H1 (cell line): Measurements from ENCODE around the gene FHL2. TPM values are rescaled to one million over a fixed set of nuclear protein-coding genes. Genes with fewer than 3 reads are reported as not detected.

Experiments
- CTCF ChIA-PET: fragments of 300-600 bp; sonication (Branson Sonifier 250); formaldehyde crosslinking; loops from one replicate; lab custom pipeline; 2021; ENCODE audit not compliant: partially characterized antibody; lab: Charles Lee
- POLR2A ChIA-PET: fragments of 300-600 bp; sonication (Branson Sonifier 250); formaldehyde crosslinking; loops from one replicate; lab custom pipeline; 2021; ENCODE audit warnings: inconsistent platforms; ENCODE audit not compliant: partially characterized antibody; lab: Charles Lee
- DNase-seq, 2 experiments: peaks; one replicate each; pipeline versions ENCODE4 v3.0.0 to v3.0.0-alpha.2; 2010 to 2022; ENCODE audit warnings: low spot score in 2 of 2, low read depth in 1 of 2, mixed read lengths in 1 of 2
- FAIRE-seq: peaks from 2 replicates; lab custom pipeline; 2011; peaks lifted over from hg19 to GRCh38; lab: Jason Lieb, UNC
- H2AFZ ChIP-seq: 2 replicates; pipeline ENCODE4 v1.8.1; 2012; ENCODE audit warnings: low read length, inconsistent platforms
- H2AK5ac ChIP-seq: 2 replicates; pipeline ENCODE4 v1.6.1; 2013; ENCODE audit warnings: low read depth, low read length
- H2BK120ac ChIP-seq: replicated peaks from 2 replicates; pipeline ENCODE3; 2013; ENCODE audit warnings: low read depth, low read length, inconsistent platforms
- H2BK12ac ChIP-seq: 2 replicates; pipeline ENCODE4 v1.6.1; 2013; ENCODE audit warnings: low read depth, low read length
- H2BK15ac ChIP-seq: 2 replicates; pipeline ENCODE4 v1.6.1; 2013; ENCODE audit warnings: low read length
- H2BK20ac ChIP-seq: 2 replicates; pipeline ENCODE4 v1.6.1; 2013; ENCODE audit warnings: low read length
- H2BK5ac ChIP-seq: 2 replicates; pipeline ENCODE4 v1.6.1; 2013; ENCODE audit warnings: low read depth, low read length
- H3K14ac ChIP-seq: 2 replicates; pipeline ENCODE4 v1.6.1; 2013; ENCODE audit warnings: inconsistent platforms; ENCODE audit not compliant: insufficient read length
- H3K18ac ChIP-seq: 2 replicates; pipeline ENCODE4 v1.6.1; 2013; ENCODE audit warnings: low read length; ENCODE audit errors: extremely low read depth
- H3K23ac ChIP-seq: 2 replicates; pipeline ENCODE4 v1.6.1; 2013; ENCODE audit warnings: inconsistent platforms; ENCODE audit not compliant: insufficient read length
- H3K23me2 ChIP-seq: 2 replicates; pipeline ENCODE4 v1.6.1; 2013; ENCODE audit warnings: low read depth, low read length
- H3K27ac ChIP-seq: 2 replicates; pipeline ENCODE4 v1.6.1; 2011; ENCODE audit warnings: low read depth, low read length, inconsistent platforms
- H3K27me3 ChIP-seq, 4 experiments: replicated peaks in 1 of 4; 1 replicate in 1 of 4; 2 replicates in 3 of 4; pipeline versions ENCODE4 v1.6.1 to v1.8.1; 2011 to 2013; ENCODE audit warnings: low read length in 3 of 4, mild to moderate bottlenecking in 3 of 4, inconsistent platforms in 2 of 4, mixed read lengths in 2 of 4, moderate library complexity in 1 of 4; ENCODE audit not compliant: control insufficient read depth in 3 of 4, insufficient read depth in 3 of 4; ENCODE audit errors: extremely low read depth in 1 of 4
- H3K36me3 ChIP-seq, 4 experiments: 2 replicates each; pipeline versions ENCODE4 v1.6.1 to v1.8.1; 2011 to 2013; ENCODE audit warnings: mild to moderate bottlenecking in 4 of 4, low read length in 3 of 4, moderate library complexity in 2 of 4, control low read depth in 1 of 4, inconsistent platforms in 1 of 4; ENCODE audit not compliant: insufficient read depth in 4 of 4, control insufficient read depth in 2 of 4
- H3K4ac ChIP-seq: replicated peaks from 2 replicates; pipeline ENCODE3; 2013; ENCODE audit warnings: low read length, low read depth, mixed read lengths, inconsistent platforms; ENCODE audit not compliant: insufficient read length
- H3K4me1 ChIP-seq, 4 experiments: replicated peaks in 1 of 4; 1 replicate in 1 of 4; 2 replicates in 3 of 4; pipeline versions ENCODE4 v1.6.1 to v1.8.1; 2011 to 2013; ENCODE audit warnings: low read length in 3 of 4, inconsistent platforms in 2 of 4, mixed read lengths in 1 of 4; ENCODE audit not compliant: insufficient read depth in 4 of 4, control insufficient read depth in 3 of 4
- H3K4me2 ChIP-seq, 2 experiments: 2 replicates each; pipeline versions ENCODE4 v1.6.1 to v1.8.1; 2011 to 2013; ENCODE audit warnings: low read depth in 2 of 2, low read length in 2 of 2, control low read depth in 1 of 2, inconsistent platforms in 1 of 2, mild to moderate bottlenecking in 1 of 2; ENCODE audit not compliant: insufficient read depth in 1 of 2
- H3K4me3 ChIP-seq, 4 experiments: fragments of 200-600, 300-600 bp in 1 of 4; sonication (generic), shearing (Covaris generic), sonication (Bioruptor Twin) in 1 of 4; 2 replicates each; pipeline versions ENCODE4 v1.5.1 to v1.8.1; 2011 to 2016; ENCODE audit warnings: low read length in 4 of 4, low read depth in 3 of 4, control low read depth in 2 of 4, inconsistent platforms in 2 of 4, mild to moderate bottlenecking in 2 of 4, mixed read lengths in 1 of 4, moderate library complexity in 1 of 4; ENCODE audit not compliant: insufficient read depth in 2 of 4; ENCODE audit errors: extremely low read depth in 1 of 4
- H3K56ac ChIP-seq: replicated peaks from 2 replicates; pipeline ENCODE3; 2013; ENCODE audit warnings: low read depth, mild to moderate bottlenecking, mixed read lengths, low read length, inconsistent platforms; ENCODE audit not compliant: insufficient read length
- H3K79me1 ChIP-seq: 2 replicates; pipeline ENCODE4 v1.6.1; 2013; ENCODE audit warnings: low read depth, low read length, control low read depth
- H3K79me2 ChIP-seq, 2 experiments: 2 replicates each; pipeline versions ENCODE4 v1.6.1 to v1.8.1; 2012 to 2013; ENCODE audit warnings: low read length in 2 of 2, mild to moderate bottlenecking in 2 of 2, inconsistent platforms in 1 of 2; ENCODE audit not compliant: insufficient read depth in 2 of 2, control insufficient read depth in 1 of 2
- H3K9ac ChIP-seq, 4 experiments: replicated peaks in 1 of 4; 1 replicate in 1 of 4; 2 replicates in 3 of 4; pipeline versions ENCODE4 v1.6.1 to v1.8.1; 2011 to 2013; ENCODE audit warnings: low read depth in 3 of 4, low read length in 3 of 4, control low read depth in 2 of 4, mild to moderate bottlenecking in 2 of 4, moderate library complexity in 2 of 4, inconsistent platforms in 1 of 4; ENCODE audit errors: extremely low read depth in 1 of 4
- H3K9me3 ChIP-seq, 2 experiments: 2 replicates each; pipeline versions ENCODE4 v1.6.1 to v1.8.1; 2012 to 2013; ENCODE audit warnings: mild to moderate bottlenecking in 2 of 2, moderate library complexity in 2 of 2, control low read depth in 1 of 2, inconsistent platforms in 1 of 2, low read depth in 1 of 2, low read length in 1 of 2, mixed read lengths in 1 of 2; ENCODE audit not compliant: insufficient read depth in 2 of 2
- H4K20me1 ChIP-seq, 2 experiments: replicated peaks in 1 of 2; 2 replicates each; pipeline versions ENCODE3 to v1.8.1; 2011 to 2013; ENCODE audit warnings: inconsistent platforms in 2 of 2, low read length in 2 of 2, mild to moderate bottlenecking in 1 of 2; ENCODE audit not compliant: insufficient read depth in 2 of 2, control insufficient read depth in 1 of 2
- H4K5ac ChIP-seq: 2 replicates; pipeline ENCODE4 v1.6.1; 2013; ENCODE audit warnings: low read length, low read depth, mixed read lengths, inconsistent platforms; ENCODE audit not compliant: insufficient read length
- H4K8ac ChIP-seq: 2 replicates; pipeline ENCODE4 v1.8.0; 2013; ENCODE audit warnings: mild to moderate bottlenecking, moderate library complexity, low read length, inconsistent platforms; ENCODE audit not compliant: insufficient read depth; ENCODE audit errors: extremely low read depth
- H4K91ac ChIP-seq: replicated peaks from 2 replicates; pipeline ENCODE3; 2013; ENCODE audit warnings: low read length, mixed read lengths, inconsistent platforms; ENCODE audit not compliant: insufficient read length
- whole genome bisulfite sequencing, 2 experiments: shearing (Covaris generic) in 1 of 2; methylation state at CpG; one replicate each; pipeline versions ENCODE4 v1.1.6 to v1.1.7; 2013 to 2015; ENCODE audit warnings: low lambda C conversion rate in 2 of 2, mixed read lengths in 2 of 2, inconsistent platforms in 1 of 2, low coverage in 1 of 2, missing lambda C conversion rate in 1 of 2; ENCODE audit not compliant: insufficient replicate concordance in 2 of 2, insufficient coverage in 1 of 2, insufficient read length in 1 of 2; ENCODE audit errors: extremely low coverage in 1 of 2, missing lambda C conversion rate in 1 of 2; 5-methylcytosine and 5-hydroxymethylcytosine counted together
- polyA plus RNA-seq, 7 experiments: library from polyadenylated mRNA; depleted of rRNA in 3 of 7; stranded (reverse) in 5 of 7; unstranded in 2 of 7; fragments of >200 nt in 5 of 7; fragments of 200-250 nt in 2 of 7; gene quantifications; 1 replicate in 5 of 7; 2 replicates in 1 of 7; 4 replicates in 1 of 7; pipeline versions ENCODE4 v1.2.1 to v1.2.3, GENCODE V29; 2011 to 2013; ENCODE audit warnings: missing spikeins in 2 of 7, mixed read lengths in 2 of 7
- total RNA-seq: library from RNA; stranded (reverse); fragmentation: NEBNext Ultra II Directional; extraction: Animal tissue kit (Norgen Biotek cat#: 25700); gene quantifications from 2 replicates; pipeline ENCODE4 v1.2.1, GENCODE V29; 2021

The FHL2 gene
- total and polyA plus RNA-seq, 2 of the 8 experiments (the other 6 are each of a cell fraction or from before 2014, with no cell fraction given), result 33.2 to 64.3 TPM

DNA sequence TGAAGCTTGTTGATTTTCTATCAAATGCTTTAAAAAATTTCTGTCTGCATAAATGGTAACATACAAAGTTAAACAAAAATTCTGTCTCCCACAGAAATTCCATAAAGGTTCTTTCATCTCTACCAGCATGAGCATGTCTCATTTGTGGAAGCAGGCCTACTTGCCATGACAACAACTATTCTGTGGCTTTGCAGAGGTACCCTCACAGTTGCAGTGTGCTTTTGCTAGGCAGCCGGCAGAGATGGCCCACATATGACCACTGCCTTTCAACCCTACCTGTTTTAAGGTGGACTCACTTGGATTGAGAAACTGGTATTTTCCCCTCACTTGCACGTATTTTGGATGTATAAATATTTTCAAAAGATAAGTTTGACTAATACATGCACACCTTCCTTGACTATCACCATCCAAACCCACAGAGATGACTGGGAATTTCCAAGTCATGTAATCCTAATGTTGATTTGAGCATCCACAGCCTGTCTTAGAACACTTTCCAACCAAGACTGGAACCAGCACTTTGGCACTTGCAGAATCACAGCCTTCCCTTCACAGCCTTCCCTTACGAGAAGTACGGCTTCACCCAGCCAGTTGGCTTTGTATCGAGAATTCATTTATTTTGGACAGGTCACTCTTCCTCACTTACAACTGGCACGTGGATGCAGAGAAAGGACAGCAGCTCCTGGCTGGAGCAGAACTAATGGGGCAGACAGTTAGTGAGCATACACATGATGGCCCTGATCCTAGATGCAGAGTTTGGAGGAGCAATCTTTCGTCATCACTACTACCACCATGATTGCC, 9.3 kb upstream of the FHL2 start:
- Histone ChIP-seq H2BK120ac (no peak overlapping the region), H2BK15ac (no peak overlapping the region), H3K27me3 (no peaks in the 10 kb centered on the region; a peak in 1 of 7 replicates), H3K79me1 (no peaks in the 10 kb centered on the region), H4K5ac (no peak overlapping the region), H3K9me3 (no peaks in the 10 kb centered on the region), H4K91ac (no peak overlapping the region), H3K9ac (no peak overlapping the region), H3K27ac (no peak overlapping the region), H3K23me2 (no peaks in the 10 kb centered on the region), H3K18ac (no peak overlapping the region), H3K4me3 (no peak overlapping the region), H3K79me2 (no peaks in the 10 kb centered on the region), H3K23ac (no peak overlapping the region), H3K4me1 (peaks cover 0 to 6% (median 2%) of the 10 kb centered on the region in 4 experiments; a peak in 4 of 7 replicates), H2AK5ac (no peak overlapping the region), H2AFZ (no peak overlapping the region), H4K20me1 (no peaks in the 10 kb centered on the region), H3K4ac (no peak overlapping the region), H3K56ac (no peak overlapping the region), H3K14ac (no peak overlapping the region), H2BK20ac (no peak overlapping the region), H3K4me2 (no peak overlapping the region), H2BK5ac (no peak overlapping the region), H4K8ac (no peak overlapping the region), H3K36me3 (no peaks in the 10 kb centered on the region), H2BK12ac (no peak overlapping the region)
- CTCF ChIA-PET, result interaction anchor here (0.8 to 2.0 kb wide), 5 partner anchors 8 to 113 kb away, joined by 3 to 4 read pairs (median 4); partner anchors contain the start of gene FHL2
- FAIRE-seq (no peak), DNase-seq (no peak)
- POLR2A ChIA-PET, result interaction anchor here (0.7 to 4.9 kb wide), 2 partner anchors 9 to 87 kb away, joined by 3 to 32 read pairs; partner anchors contain the start of gene FHL2
- WGBS, 2 experiments, result 93% methylated on average over 7 of the region's 7 CpGs; no CpG with 5 or more reads in 1 of the 2 experiments
